CD14-positive monocyte (primary cell): ENCODE results near the gene BNC2. TPM values are rescaled to one million over a fixed set of nuclear protein-coding genes. Genes with fewer than 3 reads are reported as not detected.

Source experiments
- DNase-seq, 3 donors: peaks; one replicate each; pipeline ENCODE4 v3.0.0-alpha.2; 2011 to 2022
- H2AFZ ChIP-seq: 2 replicates; pipeline ENCODE4 v1.6.0; 2012; ENCODE audit warnings: mild to moderate bottlenecking, low read depth, low read length, inconsistent platforms; ENCODE audit not compliant: insufficient read depth, poor library complexity, severe bottlenecking
- H3K27ac ChIP-seq, 2 donors: 1 replicate in 1 of 2; 2 replicates in 1 of 2; pipeline ENCODE4 v1.5.1; 2012 to 2013; ENCODE audit warnings: low read length in 2 of 2, control low read depth in 1 of 2, inconsistent platforms in 1 of 2, low read depth in 1 of 2, mild to moderate bottlenecking in 1 of 2
- H3K27me3 ChIP-seq, 2 donors: one replicate each; pipeline versions ENCODE4 v1.6.0 to v1.6.1; 2011 to 2013; ENCODE audit warnings: low read length in 2 of 2; ENCODE audit not compliant: control insufficient read depth in 2 of 2, insufficient read depth in 2 of 2
- H3K36me3 ChIP-seq, 2 donors: replicated peaks in 1 of 2; 1 replicate in 1 of 2; 2 replicates in 1 of 2; pipeline versions ENCODE4 v1.5.1 to v1.6.1; 2012 to 2013; ENCODE audit warnings: low read length in 2 of 2, control low read depth in 1 of 2, inconsistent platforms in 1 of 2, mild to moderate bottlenecking in 1 of 2; ENCODE audit not compliant: insufficient read depth in 2 of 2, control insufficient read depth in 1 of 2
- H3K4me1 ChIP-seq, 2 donors: 1 replicate in 1 of 2; 2 replicates in 1 of 2; pipeline versions ENCODE4 v1.5.1 to v1.6.1; 2012 to 2013; ENCODE audit warnings: low read length in 2 of 2, control low read depth in 1 of 2, inconsistent platforms in 1 of 2, mild to moderate bottlenecking in 1 of 2, moderate library complexity in 1 of 2; ENCODE audit not compliant: insufficient read depth in 2 of 2, control insufficient read depth in 1 of 2
- H3K4me2 ChIP-seq: replicated peaks from 2 replicates; pipeline ENCODE3; 2012; ENCODE audit warnings: low read length, moderate library complexity, mild to moderate bottlenecking; ENCODE audit not compliant: poor library complexity, severe bottlenecking; ENCODE audit errors: extremely low read depth
- H3K4me3 ChIP-seq, 3 experiments: fragments of 200-600 bp in 1 of 3; sonication (generic) in 1 of 3; replicated peaks in 1 of 3; 1 replicate in 2 of 3; 2 replicates in 1 of 3; pipeline ENCODE4 v1.5.1; 2011 to 2013; ENCODE audit warnings: low read length in 3 of 3, mild to moderate bottlenecking in 3 of 3, control low read depth in 2 of 3, low read depth in 2 of 3, inconsistent platforms in 1 of 3, moderate library complexity in 1 of 3
- H3K79me2 ChIP-seq: 2 replicates; pipeline ENCODE4 v1.6.0; 2012; ENCODE audit warnings: mild to moderate bottlenecking, control low read depth, inconsistent platforms, low read length, moderate library complexity; ENCODE audit not compliant: insufficient read depth
- H3K9ac ChIP-seq: 2 replicates; pipeline ENCODE4 v1.6.0; 2017; ENCODE audit warnings: low read length, mild to moderate bottlenecking; ENCODE audit not compliant: insufficient read depth, poor library complexity, severe bottlenecking
- H3K9me3 ChIP-seq, 2 donors: replicated peaks in 1 of 2; 1 replicate in 1 of 2; 2 replicates in 1 of 2; pipeline versions ENCODE4 v1.5.1 to v1.6.1; 2012 to 2013; ENCODE audit warnings: low read length in 2 of 2, control low read depth in 1 of 2; ENCODE audit not compliant: control insufficient read depth in 1 of 2, insufficient read depth in 1 of 2
- H4K20me1 ChIP-seq: 2 replicates; pipeline ENCODE4 v1.6.0; 2012; ENCODE audit warnings: mild to moderate bottlenecking, low read length, control low read depth, moderate library complexity; ENCODE audit not compliant: insufficient read depth
- H3K27ac Mint-ChIP-seq, 7 donors: one replicate each; pipeline ENCODE4 v1.8.0; 2020; ENCODE audit warnings: mild to moderate bottlenecking in 7 of 7, mixed read lengths in 7 of 7, moderate library complexity in 6 of 7, inconsistent platforms in 2 of 7
- H3K27me3 Mint-ChIP-seq, 3 donors: one replicate each; pipeline ENCODE4 v1.8.0; 2021 to 2022; ENCODE audit warnings: low read depth in 3 of 3, mild to moderate bottlenecking in 3 of 3, mixed read lengths in 3 of 3, moderate library complexity in 3 of 3, inconsistent platforms in 1 of 3
- H3K36me3 Mint-ChIP-seq, 2 donors: one replicate each; pipeline ENCODE4 v1.8.0; 2020; ENCODE audit warnings: mixed read lengths in 2 of 2, inconsistent platforms in 1 of 2, mild to moderate bottlenecking in 1 of 2
- H3K4me1 Mint-ChIP-seq: one replicate; pipeline ENCODE4 v1.8.0; 2020; ENCODE audit warnings: mild to moderate bottlenecking, mixed read lengths
- H3K4me3 Mint-ChIP-seq, 2 donors: one replicate each; pipeline ENCODE4 v1.8.0; 2020; ENCODE audit warnings: mild to moderate bottlenecking in 2 of 2, mixed read lengths in 2 of 2, moderate library complexity in 1 of 2
- H3K9me3 Mint-ChIP-seq, 7 donors: one replicate each; pipeline ENCODE4 v1.8.0; 2020 to 2022; ENCODE audit warnings: mixed read lengths in 7 of 7, mild to moderate bottlenecking in 6 of 7, moderate library complexity in 6 of 7, inconsistent platforms in 2 of 7
- WGBS: methylation state at CpG from one replicate; pipeline ENCODE4 v1.1.5; 2013; ENCODE audit warnings: missing lambda C conversion rate; ENCODE audit not compliant: insufficient coverage; 5-methylcytosine and 5-hydroxymethylcytosine counted together
- intact Hi-C, 2 donors: fragments of 100-400 bp; cut with micrococcal nuclease; formaldehyde crosslinking; loops; one replicate each; pipeline versions ENCODE4 v1.15.0 to v1.15.1; 2023
- polyA plus RNA-seq, 3 donors: library from polyadenylated mRNA; depleted of rRNA in 1 of 3; unstranded in 2 of 3; stranded (reverse) in 1 of 3; fragments of 300-500 nt in 2 of 3; fragments of >200 nt in 1 of 3; fragmentation: Illumina TruSeq in 2 of 3; gene quantifications; 1 replicate in 2 of 3; 2 replicates in 1 of 3; pipeline ENCODE4 v1.2.3, GENCODE V29; 2012 to 2021
- TF ChIP-seq, protein P1 (sequence below): fragments of 200-600 bp; IDR thresholded peaks from one replicate; pipeline ENCODE4 v1.8.0; 2022; ENCODE audit warnings: antibody characterized with exemption, mild to moderate bottlenecking

BNC2 gene
- polyA plus RNA-seq, 3 donors: 0.01 TPM; not detected in 2

DNA sequence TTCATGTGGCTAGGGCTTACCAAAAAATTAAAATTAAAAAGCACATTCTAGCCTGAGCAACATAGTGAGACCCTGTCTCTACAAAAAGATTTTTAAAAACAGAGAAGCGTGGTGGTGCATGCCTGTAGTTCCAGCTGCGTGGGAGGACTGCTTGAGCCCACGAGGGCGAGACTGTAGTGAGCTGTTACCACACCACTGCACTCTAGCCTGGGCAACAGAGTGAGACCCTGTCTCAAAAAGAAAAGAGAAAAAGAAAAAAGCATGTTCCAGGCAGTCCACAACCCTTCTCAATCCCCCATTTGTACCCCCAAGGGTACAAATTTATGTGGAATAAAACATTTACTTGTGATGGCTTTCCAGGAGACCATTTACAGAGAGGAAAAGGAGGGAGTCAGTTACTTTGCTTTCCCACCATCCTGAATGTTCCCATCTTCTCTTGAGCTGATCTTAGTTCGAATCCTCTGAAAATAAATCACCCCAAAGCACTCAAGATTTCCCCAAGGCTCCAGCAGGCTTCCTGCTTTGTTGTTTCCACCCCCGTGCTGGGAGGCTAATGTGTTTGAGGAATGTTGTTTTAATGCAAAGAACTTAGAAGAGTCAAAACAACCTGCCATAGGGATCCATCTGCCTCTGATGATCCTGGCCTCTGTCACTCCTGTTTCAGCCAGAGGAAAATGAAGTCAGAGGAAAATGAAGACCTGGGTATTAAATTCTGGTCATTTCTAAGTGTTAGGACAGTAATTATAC, 384.7 kb downstream of the BNC2 start:
- Mint-ChIP-seq H3K27ac (no peak overlapping the region), H3K4me1 (no peaks in the 10 kb centered on the region), H3K4me3 (no peak overlapping the region), H3K36me3 (no peaks in the 10 kb centered on the region), H3K27me3 (peaks cover 0 to 3% (median 0%) of the 10 kb centered on the region in 3 donors), H3K9me3 (peaks cover 0 to 10% (median under 1%) of the 10 kb centered on the region in 7 donors)
- 91% methylated on average over 4 of the region's 6 CpGs for WGBS
- H2AFZ ChIP-seq: no peak overlapping the region
- H3K4me1 ChIP-seq: no peaks in the 10 kb centered on the region
- H3K79me2 ChIP-seq: no peaks in the 10 kb centered on the region
- H3K9me3 ChIP-seq: no peaks in the 10 kb centered on the region
- no peak overlapping the region for H3K4me3 ChIP-seq
- H3K4me2 ChIP-seq: no peak overlapping the region
- H3K9ac ChIP-seq: no peak overlapping the region
- no peak overlapping the region for H3K27ac ChIP-seq
- TF ChIP-seq, protein P1, sequence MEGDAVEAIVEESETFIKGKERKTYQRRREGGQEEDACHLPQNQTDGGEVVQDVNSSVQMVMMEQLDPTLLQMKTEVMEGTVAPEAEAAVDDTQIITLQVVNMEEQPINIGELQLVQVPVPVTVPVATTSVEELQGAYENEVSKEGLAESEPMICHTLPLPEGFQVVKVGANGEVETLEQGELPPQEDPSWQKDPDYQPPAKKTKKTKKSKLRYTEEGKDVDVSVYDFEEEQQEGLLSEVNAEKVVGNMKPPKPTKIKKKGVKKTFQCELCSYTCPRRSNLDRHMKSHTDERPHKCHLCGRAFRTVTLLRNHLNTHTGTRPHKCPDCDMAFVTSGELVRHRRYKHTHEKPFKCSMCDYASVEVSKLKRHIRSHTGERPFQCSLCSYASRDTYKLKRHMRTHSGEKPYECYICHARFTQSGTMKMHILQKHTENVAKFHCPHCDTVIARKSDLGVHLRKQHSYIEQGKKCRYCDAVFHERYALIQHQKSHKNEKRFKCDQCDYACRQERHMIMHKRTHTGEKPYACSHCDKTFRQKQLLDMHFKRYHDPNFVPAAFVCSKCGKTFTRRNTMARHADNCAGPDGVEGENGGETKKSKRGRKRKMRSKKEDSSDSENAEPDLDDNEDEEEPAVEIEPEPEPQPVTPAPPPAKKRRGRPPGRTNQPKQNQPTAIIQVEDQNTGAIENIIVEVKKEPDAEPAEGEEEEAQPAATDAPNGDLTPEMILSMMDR: no peak
- no peaks in the 10 kb centered on the region for H3K27me3 ChIP-seq
- no peak for DNase-seq
- H3K36me3 ChIP-seq: no peaks in the 10 kb centered on the region
- H4K20me1 ChIP-seq: no peaks in the 10 kb centered on the region
- intact Hi-C loops: no loop called here

- H3K79me2 ChIP-seq: no peaks in the 10 kb centered on the region
- WGBS: 90% methylated on average over 2 of the region's 3 CpGs
- TF ChIP-seq, protein P1: no peak
- no peak overlapping the region for H3K4me2 ChIP-seq
- no peak overlapping the region for H3K9ac ChIP-seq
- no peaks in the 10 kb centered on the region for H3K27me3 ChIP-seq
- H3K4me1 Mint-ChIP-seq: no peaks in the 10 kb centered on the region
- H4K20me1 ChIP-seq: no peaks in the 10 kb centered on the region
- intact Hi-C loops: no loop called here
- no peaks in the 10 kb centered on the region for H3K36me3 Mint-ChIP-seq
- no peak overlapping the region for H3K27ac Mint-ChIP-seq
- no peak overlapping the region for H2AFZ ChIP-seq
- no peak overlapping the region for H3K4me3 ChIP-seq
- H3K9me3 ChIP-seq: peaks cover 0 to 1% of the 10 kb centered on the region in 2 donors
- H3K4me3 Mint-ChIP-seq: no peak overlapping the region
- H3K27me3 Mint-ChIP-seq: peaks cover 0 to 3% (median 0%) of the 10 kb centered on the region in 3 donors
- no peak for DNase-seq
- H3K9me3 Mint-ChIP-seq: peaks cover 0 to 10% (median 0%) of the 10 kb centered on the region in 7 donors
- no peak overlapping the region for H3K27ac ChIP-seq
- H3K4me1 ChIP-seq: no peaks in the 10 kb centered on the region
- no peaks in the 10 kb centered on the region for H3K36me3 ChIP-seq
These were observed 385.3 kb downstream of the BNC2 start for GRCh38 chr9:16485160-16485559.
